Measurements from ENCODE around the gene TNIK.

Gene TNIK

DNA sequence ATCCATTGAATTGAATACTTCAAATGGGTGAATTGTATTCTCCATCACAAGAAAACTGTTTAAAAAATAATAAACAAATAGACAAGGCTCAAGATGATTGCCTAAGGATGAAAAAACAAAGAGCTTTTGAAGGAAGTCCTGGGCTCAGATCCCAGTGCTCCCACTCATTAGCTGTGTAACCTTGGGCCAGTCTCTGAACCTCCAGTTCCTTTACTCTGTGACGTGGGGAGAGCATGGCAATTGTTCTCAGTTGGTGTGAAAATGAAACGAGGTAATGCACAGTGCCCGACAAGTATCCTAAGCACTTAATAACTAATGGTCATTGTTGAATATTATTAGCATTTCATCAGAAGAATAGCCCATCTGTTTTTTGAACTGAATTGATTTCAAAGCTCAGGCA is 40.7 kb downstream of the TNIK start:
- TF ChIP-seq, protein P1, sequence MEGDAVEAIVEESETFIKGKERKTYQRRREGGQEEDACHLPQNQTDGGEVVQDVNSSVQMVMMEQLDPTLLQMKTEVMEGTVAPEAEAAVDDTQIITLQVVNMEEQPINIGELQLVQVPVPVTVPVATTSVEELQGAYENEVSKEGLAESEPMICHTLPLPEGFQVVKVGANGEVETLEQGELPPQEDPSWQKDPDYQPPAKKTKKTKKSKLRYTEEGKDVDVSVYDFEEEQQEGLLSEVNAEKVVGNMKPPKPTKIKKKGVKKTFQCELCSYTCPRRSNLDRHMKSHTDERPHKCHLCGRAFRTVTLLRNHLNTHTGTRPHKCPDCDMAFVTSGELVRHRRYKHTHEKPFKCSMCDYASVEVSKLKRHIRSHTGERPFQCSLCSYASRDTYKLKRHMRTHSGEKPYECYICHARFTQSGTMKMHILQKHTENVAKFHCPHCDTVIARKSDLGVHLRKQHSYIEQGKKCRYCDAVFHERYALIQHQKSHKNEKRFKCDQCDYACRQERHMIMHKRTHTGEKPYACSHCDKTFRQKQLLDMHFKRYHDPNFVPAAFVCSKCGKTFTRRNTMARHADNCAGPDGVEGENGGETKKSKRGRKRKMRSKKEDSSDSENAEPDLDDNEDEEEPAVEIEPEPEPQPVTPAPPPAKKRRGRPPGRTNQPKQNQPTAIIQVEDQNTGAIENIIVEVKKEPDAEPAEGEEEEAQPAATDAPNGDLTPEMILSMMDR (IDR thresholded peaks at IDR 0.05) = no peak
- no peaks in the 10 kb centered on the region for H3K4me1 Mint-ChIP-seq
- no peak overlapping the region for H3K4me3 Mint-ChIP-seq
- H3K9me3 Mint-ChIP-seq = peaks cover 17% of the 10 kb centered on the region
- H3K36me3 Mint-ChIP-seq (ENCODE audit: low read depth) = peaks cover 4% of the 10 kb centered on the region
- no peak for DNase-seq
- no peaks in the 10 kb centered on the region for H3K27me3 Mint-ChIP-seq (ENCODE audit: low read depth, poor library complexity)
- no peak overlapping the region for H3K27ac Mint-ChIP-seq

DNA sequence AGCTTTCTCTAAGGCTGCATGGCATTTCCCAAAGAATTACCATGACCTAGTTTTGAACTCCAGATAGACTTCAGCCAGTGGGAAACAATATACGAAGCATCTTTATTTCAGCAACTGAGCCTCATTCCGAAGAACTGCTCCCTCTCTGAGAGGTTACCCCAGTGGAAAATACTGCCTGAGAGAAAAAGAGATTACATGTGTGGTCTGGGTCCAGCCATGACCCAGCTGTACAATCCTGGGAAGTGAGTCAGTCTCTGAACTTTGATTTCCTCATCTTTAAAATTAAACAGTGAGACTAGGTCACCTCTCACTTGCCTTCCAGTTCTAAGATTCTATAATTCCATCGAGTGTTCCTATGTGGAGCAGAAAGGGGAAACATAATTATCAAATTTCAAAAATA is 42.4 kb downstream of the TNIK start:
- H3K36me3 Mint-ChIP-seq (ENCODE audit: low read depth) = no peaks in the 10 kb centered on the region
- DNase-seq = no peak
- H3K4me1 Mint-ChIP-seq = no peaks in the 10 kb centered on the region
- no peaks in the 10 kb centered on the region for H3K27me3 Mint-ChIP-seq (ENCODE audit: low read depth, poor library complexity)
- H3K9me3 Mint-ChIP-seq = peaks cover 1% of the 10 kb centered on the region
- H3K27ac Mint-ChIP-seq = no peak overlapping the region
- TF ChIP-seq, protein P1 (IDR thresholded peaks at IDR 0.05) = no peak
- no peak overlapping the region for H3K4me3 Mint-ChIP-seq

DNA sequence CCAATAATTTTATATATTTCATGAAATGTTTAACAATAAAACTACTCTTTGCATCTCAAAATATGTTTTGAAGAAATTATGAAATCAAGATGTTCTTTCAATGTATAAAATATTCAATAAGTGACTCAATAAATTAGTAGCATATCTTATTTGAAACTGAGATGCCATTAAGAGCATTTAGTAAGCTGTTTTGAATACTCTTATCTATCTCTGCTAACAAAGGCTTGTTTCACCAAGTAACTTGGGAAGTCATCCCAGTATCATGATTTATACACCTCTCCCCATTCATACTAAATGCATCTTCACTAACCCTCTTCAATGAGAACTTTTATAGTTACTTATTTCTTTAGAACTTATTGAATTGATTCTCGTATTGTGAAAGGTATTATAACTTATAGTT is 43.1 kb downstream of the TNIK start:
- DNase-seq = no peak
- Mint-ChIP-seq H3K27ac (no peak overlapping the region), H3K9me3 (no peaks in the 10 kb centered on the region), H3K36me3 (ENCODE audit: low read depth) (no peaks in the 10 kb centered on the region), H3K4me1 (no peaks in the 10 kb centered on the region), H3K27me3 (ENCODE audit: low read depth, poor library complexity) (peaks cover 1% of the 10 kb centered on the region), H3K4me3 (no peak overlapping the region)
- TF ChIP-seq, protein P1 (IDR thresholded peaks at IDR 0.05) = no peak

DNA sequence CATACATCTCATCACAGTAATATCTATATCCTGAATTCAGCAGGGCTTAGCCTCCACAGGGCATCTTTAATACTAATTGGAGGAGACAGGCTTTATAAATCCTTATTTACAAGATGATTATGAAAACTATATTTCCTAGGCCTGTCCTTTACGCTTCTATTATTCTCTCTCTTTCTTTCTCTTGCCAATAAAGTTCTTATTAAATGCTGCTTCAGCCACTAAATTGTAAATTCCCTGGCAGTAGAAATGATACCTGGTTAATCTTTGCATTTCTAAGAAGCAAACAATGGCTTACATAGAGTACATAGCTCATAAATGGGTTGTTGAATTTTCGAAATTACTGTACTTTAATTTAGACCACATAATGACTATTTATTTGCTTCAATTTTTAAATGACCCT is 43.5 kb downstream of the TNIK start:
- TF ChIP-seq, protein P1 (IDR thresholded peaks at IDR 0.05) = no peak
- Mint-ChIP-seq H3K36me3 (ENCODE audit: low read depth) (no peaks in the 10 kb centered on the region), H3K4me3 (no peak overlapping the region), H3K27ac (no peak overlapping the region), H3K4me1 (no peaks in the 10 kb centered on the region), H3K27me3 (ENCODE audit: low read depth, poor library complexity) (peaks cover 4% of the 10 kb centered on the region), H3K9me3 (no peaks in the 10 kb centered on the region)
- DNase-seq = no peak

GRCh38 chr3:171416061-171416460 is 44.1 kb downstream of the TNIK start:
- DNase-seq = no peak
- Mint-ChIP-seq H3K9me3 (no peaks in the 10 kb centered on the region), H3K27me3 (ENCODE audit: low read depth, poor library complexity) (peaks cover 4% of the 10 kb centered on the region), H3K4me1 (no peaks in the 10 kb centered on the region), H3K4me3 (no peak overlapping the region), H3K27ac (no peak overlapping the region), H3K36me3 (ENCODE audit: low read depth) (no peaks in the 10 kb centered on the region)
- TF ChIP-seq, protein P1 (IDR thresholded peaks at IDR 0.05) = no peak

GRCh38 chr3:171415070-171415469 is 45.1 kb downstream of the TNIK start:
- TF ChIP-seq, protein P1 (IDR thresholded peaks at IDR 0.05) = no peak
- Mint-ChIP-seq H3K27ac (no peak overlapping the region), H3K4me3 (no peak overlapping the region), H3K4me1 (no peaks in the 10 kb centered on the region), H3K36me3 (ENCODE audit: low read depth) (no peaks in the 10 kb centered on the region), H3K9me3 (no peaks in the 10 kb centered on the region), H3K27me3 (ENCODE audit: low read depth, poor library complexity) (peaks cover 4% of the 10 kb centered on the region)
- DNase-seq = no peak
